Activated naive CD4-positive, alpha-beta T cell treated with Interleukin-2 at 50 U/mL for 16 hours (primary cell): ENCODE data around the gene APP.

Source experiments
- DNase-seq: peaks from one replicate; pipeline ENCODE4 v3.0.0-alpha.2; 2020

The APP gene

GRCh38 chr21:26125433-26126167, 45.0 kb downstream of the APP start:
- no peak for DNase-seq

DNA sequence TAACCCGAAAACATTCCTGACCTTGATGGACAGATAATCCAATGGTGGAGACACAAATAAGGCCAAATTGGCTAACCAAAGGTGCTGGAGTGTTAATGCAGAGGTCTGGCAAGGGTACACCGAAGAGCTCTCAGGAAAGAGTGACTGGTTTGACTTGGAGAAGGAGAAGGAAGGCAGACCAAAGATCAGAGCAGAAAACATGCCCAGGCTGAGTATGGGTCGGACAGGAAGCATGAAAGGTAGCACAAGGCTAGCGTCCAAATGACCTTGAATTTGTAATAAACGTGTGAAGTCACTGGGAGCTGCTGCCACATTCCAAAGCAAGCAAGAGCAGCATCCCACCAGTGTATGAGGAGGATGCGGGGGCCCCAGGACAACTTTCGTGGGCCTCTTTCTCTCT, 45.7 kb downstream of the APP start:
- DNase-seq, result no peak

- DNase-seq, result no peak
Measured at GRCh38 chr21:26124421-26124833, 46.1 kb downstream of the APP start.

- no peak for DNase-seq
Measured at GRCh38 chr21:26123012-26123411, 47.6 kb downstream of the APP start.

GRCh38 chr21:26120828-26121227, 49.7 kb downstream of the APP start:
- no peak for DNase-seq

GRCh38 chr21:26119906-26120305, 50.7 kb downstream of the APP start:
- DNase-seq, result no peak

GRCh38 chr21:26118938-26119540, 51.5 kb downstream of the APP start:
- no peak for DNase-seq

DNA sequence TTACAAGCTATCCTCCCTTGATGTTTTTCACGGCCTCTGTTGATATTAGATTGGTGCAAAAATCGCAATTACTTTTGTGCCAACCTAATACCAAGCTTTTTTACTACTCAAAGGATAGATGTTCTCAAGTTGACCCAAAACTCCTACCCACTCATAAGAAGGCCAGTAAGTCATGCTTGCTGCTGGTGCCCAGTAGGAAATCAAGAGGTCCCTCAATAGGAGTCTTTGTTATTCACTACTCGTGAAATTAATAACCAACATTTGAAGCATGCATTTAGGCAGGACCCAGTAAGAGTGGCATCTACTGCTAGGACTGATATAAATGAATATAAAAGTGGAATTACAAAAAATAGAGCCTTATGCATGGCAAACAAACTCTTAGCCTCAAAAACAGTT, 52.6 kb downstream of the APP start:
- DNase-seq, result no peak

DNA sequence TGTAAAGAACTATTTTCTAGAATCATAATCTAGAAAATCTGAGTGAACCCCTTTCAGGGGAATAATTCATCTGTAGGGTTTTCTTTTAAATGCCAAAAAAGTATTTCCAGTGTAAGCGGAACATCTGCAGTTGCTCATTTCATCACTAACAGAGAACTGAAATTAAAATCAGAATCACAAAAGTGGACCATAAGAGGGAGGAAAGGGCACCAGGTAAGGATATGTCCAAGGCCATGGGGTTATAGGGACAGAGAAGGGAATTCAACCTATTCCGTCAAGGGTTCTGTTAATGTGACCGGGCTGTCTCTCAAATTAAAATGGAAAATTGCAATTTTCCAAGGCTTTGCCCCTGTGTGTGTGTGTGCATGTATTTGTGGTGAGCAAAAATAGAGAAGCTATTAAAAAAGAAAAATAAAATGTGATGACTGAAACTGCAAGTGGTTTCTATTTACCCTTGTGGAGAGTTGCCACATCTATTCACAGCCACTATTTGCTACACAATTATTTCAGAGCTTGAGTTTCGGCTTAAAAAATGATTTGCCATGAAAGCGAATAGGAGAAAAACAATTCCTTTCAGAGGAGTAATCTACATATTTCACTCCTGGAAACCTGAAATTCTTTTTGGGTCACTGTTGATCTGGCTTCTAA, 53.1 kb downstream of the APP start:
- no peak for DNase-seq

GRCh38 chr21:26116456-26117011, 54.0 kb downstream of the APP start:
- DNase-seq, result no peak

GRCh38 chr21:26115899-26116298, 54.7 kb downstream of the APP start:
- DNase-seq, result no peak

DNA sequence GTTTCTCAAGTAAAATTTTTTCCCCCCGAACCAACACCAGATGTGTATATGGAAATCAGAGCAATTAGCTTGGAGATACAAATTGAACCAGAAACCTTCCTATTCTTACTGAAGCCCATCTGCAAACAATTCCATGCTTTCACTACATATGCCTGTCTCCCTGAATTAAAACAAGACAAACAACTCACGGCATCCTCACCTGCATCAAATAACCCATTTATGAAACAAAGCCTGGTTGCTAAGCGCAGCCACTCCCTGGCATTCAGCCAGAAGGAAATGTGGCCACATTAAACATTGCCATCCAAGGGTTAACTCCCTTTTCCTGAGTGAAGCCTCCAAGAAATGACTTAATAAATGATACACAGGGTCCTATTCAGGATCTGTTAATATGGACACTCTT, 55.3 kb downstream of the APP start:
- no peak for DNase-seq

- DNase-seq, result no peak
Measured at GRCh38 chr21:26112975-26113374, 57.6 kb downstream of the APP start.

GRCh38 chr21:26112127-26112742, 58.3 kb downstream of the APP start:
- DNase-seq, result peak; percentile 6

GRCh38 chr21:26110715-26111114, 59.9 kb downstream of the APP start:
- no peak for DNase-seq

DNA sequence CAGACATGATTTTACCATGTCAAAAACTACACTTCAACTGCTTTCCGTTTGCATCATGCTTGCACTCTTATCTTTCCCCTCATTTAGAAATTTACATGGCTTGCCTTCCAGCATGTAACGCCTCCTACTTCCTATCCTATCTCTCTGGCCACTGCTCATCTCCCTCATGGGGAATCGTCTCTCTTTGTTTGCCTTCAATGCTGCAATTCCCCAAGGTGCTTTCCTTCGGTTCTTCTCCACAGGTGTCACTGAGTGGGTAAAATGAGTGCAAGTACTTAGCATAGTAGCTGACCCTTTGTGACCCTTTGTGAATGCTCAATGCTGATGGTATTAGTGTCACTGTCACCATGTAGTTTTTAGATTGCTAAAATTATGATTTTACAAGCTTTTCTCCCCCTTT, 63.1 kb downstream of the APP start:
- DNase-seq, result no peak

- DNase-seq, result no peak
Measured at GRCh38 chr21:26106562-26106961, 64.0 kb downstream of the APP start.

DNA sequence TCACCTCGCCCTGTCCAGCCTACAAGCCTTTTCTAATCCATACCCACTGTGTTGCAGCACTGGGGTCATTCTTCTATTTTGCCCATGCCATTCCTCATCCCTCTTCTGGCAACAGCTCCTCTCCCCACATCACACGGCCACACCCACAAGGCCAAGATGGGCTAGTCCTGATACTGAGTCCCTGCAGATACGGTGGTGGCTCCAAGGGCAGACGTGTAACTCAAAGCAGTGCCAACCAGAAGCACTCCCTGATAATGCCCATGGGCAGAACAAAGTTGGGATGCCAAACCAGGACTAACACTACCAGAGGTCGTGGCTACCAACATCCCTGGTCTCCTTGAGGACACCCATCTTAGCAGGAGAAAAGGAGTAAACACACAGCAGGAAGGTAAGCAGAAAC, 64.8 kb downstream of the APP start:
- DNase-seq, result no peak

DNA sequence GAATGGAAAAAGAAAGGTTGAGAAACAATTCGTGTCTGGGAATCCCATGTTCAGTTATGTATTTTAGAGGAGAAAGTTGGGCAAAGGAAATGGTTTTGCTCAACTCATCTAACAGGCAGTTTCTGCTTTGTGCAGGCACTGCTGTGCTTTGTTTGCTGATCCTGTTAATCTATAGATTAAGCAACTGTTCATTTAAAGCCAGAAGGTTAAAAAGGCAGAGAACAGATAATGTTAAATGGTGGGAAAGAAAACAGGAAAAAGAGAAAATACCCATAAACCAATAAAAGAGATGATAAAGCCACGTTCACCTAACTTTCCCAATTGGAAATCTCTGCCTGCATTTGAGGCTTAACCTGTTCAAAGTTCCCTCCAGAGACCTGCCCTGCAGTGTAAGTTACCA, 70.0 kb downstream of the APP start:
- no peak for DNase-seq

DNA sequence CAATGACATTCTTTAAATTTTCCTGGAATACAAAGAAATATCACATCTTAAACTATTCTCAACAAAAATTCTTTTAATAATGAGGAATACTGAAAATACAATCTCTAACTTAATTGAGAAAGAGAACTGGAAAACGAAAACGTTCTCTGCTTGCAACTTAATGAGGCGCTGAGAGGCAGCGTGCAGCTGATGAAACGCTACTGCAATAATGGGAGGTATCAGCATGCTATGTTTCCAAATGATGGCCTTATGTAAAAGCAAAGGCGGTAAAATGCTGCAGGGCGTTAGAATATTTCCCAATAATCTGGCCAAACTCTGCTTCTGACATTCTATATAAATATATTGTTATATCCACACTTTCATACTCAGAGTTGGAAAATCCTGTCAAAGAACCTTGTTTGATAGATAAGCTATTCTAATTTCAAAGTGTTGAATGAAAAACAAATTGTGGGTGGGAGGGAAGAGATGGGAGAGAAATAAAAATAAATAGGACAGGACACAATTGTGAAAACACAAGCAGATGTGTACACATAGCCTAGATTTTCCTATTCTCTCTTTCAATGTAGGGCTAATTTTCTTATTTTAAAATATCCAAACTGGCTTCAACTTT, 70.9 kb downstream of the APP start:
- no peak for DNase-seq

DNA sequence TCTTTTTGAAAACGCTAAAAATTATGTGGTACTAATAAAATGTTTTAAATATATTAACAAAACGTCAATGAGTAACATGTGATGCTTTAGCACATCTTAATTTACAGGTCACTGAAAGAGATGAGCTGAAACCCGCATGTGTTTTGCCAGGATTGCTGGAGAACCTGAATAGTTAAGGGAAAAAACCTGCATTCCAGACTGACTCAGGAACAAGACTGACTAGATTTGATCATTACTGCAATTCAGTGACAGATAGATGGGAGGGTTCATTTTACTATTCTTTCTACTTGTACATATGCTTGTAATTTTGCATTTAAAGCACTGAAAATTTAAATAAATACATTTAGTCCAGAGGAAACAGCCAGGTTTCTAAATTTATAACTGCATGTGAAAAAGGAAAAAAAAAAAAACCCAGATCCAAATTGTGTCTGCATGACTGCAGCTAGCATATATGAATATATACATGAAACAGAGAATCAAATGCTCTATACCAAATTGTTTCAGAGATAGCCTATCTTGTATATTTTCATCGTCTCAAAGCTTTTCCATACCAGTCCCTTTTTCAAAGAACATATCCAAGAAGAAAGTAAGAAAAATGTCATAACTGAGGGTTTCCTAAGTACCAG, 71.7 kb downstream of the APP start:
- no peak for DNase-seq

GRCh38 chr21:26097475-26097874, 73.1 kb downstream of the APP start:
- no peak for DNase-seq
